Measurements from ENCODE around the gene SIRT6. TPM values are rescaled to one million over a fixed set of nuclear protein-coding genes. Genes with fewer than 3 reads are reported as not detected.
A peak's percentile ranks its signal among the peaks of the same experiment; 100 is the strongest.

The SIRT6 gene
- total and polyA plus RNA-seq, 2 of the 4 experiments (the other 2 are of a cell fraction): 3.9 to 25.3 TPM

DNA sequence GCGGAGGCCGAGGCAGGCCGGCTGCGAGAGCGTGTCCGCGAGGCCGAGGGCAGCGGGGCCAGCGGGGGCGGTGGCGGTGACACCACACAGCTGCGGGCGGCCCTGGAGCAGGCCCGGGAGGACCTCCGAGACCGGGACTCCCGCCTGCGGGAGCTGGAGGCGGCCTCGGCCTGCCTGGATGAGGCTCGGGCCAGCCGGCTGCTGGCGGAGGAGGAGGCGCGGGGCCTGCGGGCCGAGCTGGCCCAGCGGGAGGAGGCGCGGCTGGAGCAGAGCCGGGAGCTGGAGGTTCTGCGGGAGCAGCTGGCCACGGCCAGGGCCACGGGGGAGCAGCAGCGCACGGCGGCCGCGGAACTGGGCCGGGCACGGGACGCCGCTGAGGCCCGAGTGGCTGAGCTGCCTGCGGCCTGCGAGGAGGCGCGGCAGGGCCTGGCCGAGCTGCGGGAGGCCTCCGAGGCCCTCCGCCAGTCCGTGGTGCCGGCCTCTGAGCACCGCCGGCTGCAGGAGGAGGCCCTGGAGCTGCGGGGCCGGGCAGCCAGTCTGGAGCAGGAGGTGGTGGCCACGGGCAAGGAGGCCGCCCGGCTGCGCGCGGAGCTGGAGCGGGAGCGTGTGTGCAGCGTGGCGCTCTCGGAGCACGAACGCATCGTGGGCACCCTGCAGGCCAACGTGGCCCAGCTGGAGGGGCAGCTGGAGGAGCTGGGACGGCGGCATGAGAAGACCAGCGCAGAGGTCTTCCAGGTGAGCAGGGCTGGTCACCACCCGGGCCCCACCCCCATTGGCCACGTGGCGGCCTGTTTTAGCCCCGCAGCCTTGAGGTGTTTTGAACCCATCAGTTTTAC lies 35.3 kb upstream of the SIRT6 start:
- Histone ChIP-seq H3K36me3 (ENCODE audit: control insufficient read depth, insufficient read depth, low read length) (no peaks in the 10 kb centered on the region), H3K9me1 (ENCODE audit: insufficient read depth, low read length) (no peaks in the 10 kb centered on the region), H2BK20ac (ENCODE audit: low read depth, low read length) (no peak overlapping the region), H3K9ac (ENCODE audit: low read depth, low read length) (no peak overlapping the region), H4K8ac (ENCODE audit: low read depth in 2 of 2, low read length in 2 of 2) (no peak overlapping the region), H2AK5ac (ENCODE audit: low read depth, low read length) (no peak overlapping the region), H4K20me1 (ENCODE audit: insufficient read depth, low read length) (no peaks in the 10 kb centered on the region), H3K4ac (ENCODE audit: low read depth, low read length) (no peak overlapping the region), H2BK5ac (ENCODE audit: low read depth, low read length, poor library complexity, severe bottlenecking) (no peak overlapping the region), H3K27me3 (ENCODE audit: control insufficient read depth, insufficient read depth, low read length) (no peaks in the 10 kb centered on the region; the same call in 1 of the 2 replicates), H2BK120ac (ENCODE audit: low read depth, low read length) (no peak overlapping the region), H3K9me3 (ENCODE audit: control insufficient read depth, insufficient read depth, low read length) (no peaks in the 10 kb centered on the region), H3K4me2 (ENCODE audit: low read depth, low read length) (no peak overlapping the region), H3K56ac (ENCODE audit: extremely low read depth, insufficient read depth, low read length) (no peak overlapping the region), H3K23ac (ENCODE audit: low read depth, low read length) (no peak overlapping the region), H3K18ac (ENCODE audit: low read depth, low read length) (no peak overlapping the region), H2BK15ac (ENCODE audit: low read depth, low read length) (no peak overlapping the region), H4K5ac (ENCODE audit: low read depth, low read length) (no peak overlapping the region), H2AFZ (replicated peaks; ENCODE audit: low read length, poor library complexity) (no peak overlapping the region), H3K4me3 (ENCODE audit: insufficient read depth, low read depth, low read length) (no peak overlapping the region), H3K14ac (replicated peaks; ENCODE audit: low read depth, low read length) (no peak overlapping the region), H4K91ac (ENCODE audit: insufficient read depth, low read depth, low read length) (no peak overlapping the region), H3K27ac (ENCODE audit: insufficient read depth, low read length) (no peak overlapping the region), H3K4me1 (ENCODE audit: control insufficient read depth, insufficient read depth, low read length) (no peaks in the 10 kb centered on the region), H3K79me1 (ENCODE audit: low read depth in 1 of 2, low read length in 2 of 2) (no peaks in the 10 kb centered on the region), H2AK9ac (replicated peaks; ENCODE audit: low read depth, low read length, poor library complexity) (peak overlapping the region; percentile 65)
- ChIA-PET CTCF (no interaction called here), POLR2A (ENCODE audit: unreplicated experiment) (no interaction called here)
- no TSS peak for BruUV-seq (replicated peaks)
- in situ Hi-C loops (cut with MboI; ENCODE audit: low sequenced_read_pairs): no loop called here
- DNase-seq (no peak), ATAC-seq (ENCODE audit: low read depth) (no peak)
- 94% methylated on average over 59 of the region's 81 CpGs; no CpG with 5 or more reads in 1 of the 2 experiments for WGBS, 2 experiments (ENCODE audit: extremely low coverage in 2 of 2, insufficient read length in 1 of 2)
- intact Hi-C loops (cut with micrococcal nuclease): no loop called here
- dilution Hi-C loops (cut with HindIII; ENCODE audit: low sequenced_read_pairs, unreplicated experiment): no loop called here
- TF ChIP-seq CHD1 (IDR thresholded peaks at IDR 0.05; ENCODE audit: low read depth, low read length): no peak
- TF ChIP-seq RFX5 (IDR thresholded peaks at IDR 0.05; ENCODE audit: low read depth, low read length): no peak
- TF ChIP-seq FOS (IDR thresholded peaks at IDR 0.05; ENCODE audit: low read depth, low read length): no peak
- TF ChIP-seq, protein P1, sequence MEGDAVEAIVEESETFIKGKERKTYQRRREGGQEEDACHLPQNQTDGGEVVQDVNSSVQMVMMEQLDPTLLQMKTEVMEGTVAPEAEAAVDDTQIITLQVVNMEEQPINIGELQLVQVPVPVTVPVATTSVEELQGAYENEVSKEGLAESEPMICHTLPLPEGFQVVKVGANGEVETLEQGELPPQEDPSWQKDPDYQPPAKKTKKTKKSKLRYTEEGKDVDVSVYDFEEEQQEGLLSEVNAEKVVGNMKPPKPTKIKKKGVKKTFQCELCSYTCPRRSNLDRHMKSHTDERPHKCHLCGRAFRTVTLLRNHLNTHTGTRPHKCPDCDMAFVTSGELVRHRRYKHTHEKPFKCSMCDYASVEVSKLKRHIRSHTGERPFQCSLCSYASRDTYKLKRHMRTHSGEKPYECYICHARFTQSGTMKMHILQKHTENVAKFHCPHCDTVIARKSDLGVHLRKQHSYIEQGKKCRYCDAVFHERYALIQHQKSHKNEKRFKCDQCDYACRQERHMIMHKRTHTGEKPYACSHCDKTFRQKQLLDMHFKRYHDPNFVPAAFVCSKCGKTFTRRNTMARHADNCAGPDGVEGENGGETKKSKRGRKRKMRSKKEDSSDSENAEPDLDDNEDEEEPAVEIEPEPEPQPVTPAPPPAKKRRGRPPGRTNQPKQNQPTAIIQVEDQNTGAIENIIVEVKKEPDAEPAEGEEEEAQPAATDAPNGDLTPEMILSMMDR (conservative IDR thresholded peaks at IDR 0.05; ENCODE audit: low read depth, low read length): no peak
- no peak for TF ChIP-seq CEBPB (IDR thresholded peaks at IDR 0.05; ENCODE audit: low read depth, low read length)
- no peak for TF ChIP-seq SMC3 (IDR thresholded peaks at IDR 0.05; ENCODE audit: low read depth, low read length)
- TF ChIP-seq MAFK (IDR thresholded peaks at IDR 0.05; ENCODE audit: low read depth, low read length): no peak
- no peak for TF ChIP-seq POLR2A (IDR thresholded peaks at IDR 0.05; ENCODE audit: low read depth, low read length)
- no peak for TF ChIP-seq NFE2L2 (IDR thresholded peaks at IDR 0.05; ENCODE audit: low read depth, low read length)
- TF ChIP-seq, protein P2, sequence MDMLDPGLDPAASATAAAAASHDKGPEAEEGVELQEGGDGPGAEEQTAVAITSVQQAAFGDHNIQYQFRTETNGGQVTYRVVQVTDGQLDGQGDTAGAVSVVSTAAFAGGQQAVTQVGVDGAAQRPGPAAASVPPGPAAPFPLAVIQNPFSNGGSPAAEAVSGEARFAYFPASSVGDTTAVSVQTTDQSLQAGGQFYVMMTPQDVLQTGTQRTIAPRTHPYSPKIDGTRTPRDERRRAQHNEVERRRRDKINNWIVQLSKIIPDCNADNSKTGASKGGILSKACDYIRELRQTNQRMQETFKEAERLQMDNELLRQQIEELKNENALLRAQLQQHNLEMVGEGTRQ (IDR thresholded peaks at IDR 0.05; ENCODE audit: low read depth, low read length): no peak
- TF ChIP-seq, protein P3, sequence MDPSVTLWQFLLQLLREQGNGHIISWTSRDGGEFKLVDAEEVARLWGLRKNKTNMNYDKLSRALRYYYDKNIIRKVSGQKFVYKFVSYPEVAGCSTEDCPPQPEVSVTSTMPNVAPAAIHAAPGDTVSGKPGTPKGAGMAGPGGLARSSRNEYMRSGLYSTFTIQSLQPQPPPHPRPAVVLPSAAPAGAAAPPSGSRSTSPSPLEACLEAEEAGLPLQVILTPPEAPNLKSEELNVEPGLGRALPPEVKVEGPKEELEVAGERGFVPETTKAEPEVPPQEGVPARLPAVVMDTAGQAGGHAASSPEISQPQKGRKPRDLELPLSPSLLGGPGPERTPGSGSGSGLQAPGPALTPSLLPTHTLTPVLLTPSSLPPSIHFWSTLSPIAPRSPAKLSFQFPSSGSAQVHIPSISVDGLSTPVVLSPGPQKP (IDR thresholded peaks at IDR 0.05; ENCODE audit: borderline replicate concordance, low read depth, low read length): no peak
- TF ChIP-seq MXI1 (IDR thresholded peaks at IDR 0.05; ENCODE audit: borderline replicate concordance, low read depth, low read length): no peak
- no peak for TF ChIP-seq MAZ (IDR thresholded peaks at IDR 0.05; ENCODE audit: borderline replicate concordance, low read depth, low read length)
- no peak for TF ChIP-seq RCOR1 (IDR thresholded peaks at IDR 0.05; ENCODE audit: insufficient replicate concordance, low read length)
